ENCODE measurements around the gene PARVG. TPM values are rescaled to one million over a fixed set of nuclear protein-coding genes. Genes with fewer than 3 reads are reported as not detected.

PARVG gene
- total and polyA plus RNA-seq, 9 donors = 2.9 to 14.1 (median 4.1) TPM

DNA sequence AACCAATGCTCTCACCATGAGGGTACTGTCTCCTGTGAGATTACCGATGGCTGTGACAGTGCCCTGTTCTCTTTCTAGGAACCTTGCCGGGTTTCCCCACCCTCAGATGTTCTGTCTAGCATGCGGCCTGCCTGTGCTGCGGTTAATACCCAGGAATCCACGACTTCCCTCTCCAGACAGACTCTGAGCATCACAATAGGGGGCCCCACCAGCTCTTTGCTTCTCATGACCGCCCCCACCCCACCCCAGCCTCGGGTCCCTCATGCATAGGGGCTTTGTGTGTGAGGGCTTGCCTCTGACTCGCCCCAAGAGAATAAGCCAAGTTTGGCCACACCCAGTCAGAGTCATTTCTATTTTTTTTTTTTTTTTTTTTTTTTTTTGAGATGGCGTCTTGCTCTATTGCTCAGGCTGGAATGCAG lies 10.3 kb downstream of the PARVG start:
- H3K9me3 ChIP-seq = no peaks in the 10 kb centered on the region
- intact Hi-C loops (cut with DNase I) = no loop called here
- no peaks in the 10 kb centered on the region for H3K27me3 ChIP-seq
- H3K36me3 ChIP-seq = no peaks in the 10 kb centered on the region
- no peak overlapping the region for H3K4me3 ChIP-seq
- TF ChIP-seq, protein P1, sequence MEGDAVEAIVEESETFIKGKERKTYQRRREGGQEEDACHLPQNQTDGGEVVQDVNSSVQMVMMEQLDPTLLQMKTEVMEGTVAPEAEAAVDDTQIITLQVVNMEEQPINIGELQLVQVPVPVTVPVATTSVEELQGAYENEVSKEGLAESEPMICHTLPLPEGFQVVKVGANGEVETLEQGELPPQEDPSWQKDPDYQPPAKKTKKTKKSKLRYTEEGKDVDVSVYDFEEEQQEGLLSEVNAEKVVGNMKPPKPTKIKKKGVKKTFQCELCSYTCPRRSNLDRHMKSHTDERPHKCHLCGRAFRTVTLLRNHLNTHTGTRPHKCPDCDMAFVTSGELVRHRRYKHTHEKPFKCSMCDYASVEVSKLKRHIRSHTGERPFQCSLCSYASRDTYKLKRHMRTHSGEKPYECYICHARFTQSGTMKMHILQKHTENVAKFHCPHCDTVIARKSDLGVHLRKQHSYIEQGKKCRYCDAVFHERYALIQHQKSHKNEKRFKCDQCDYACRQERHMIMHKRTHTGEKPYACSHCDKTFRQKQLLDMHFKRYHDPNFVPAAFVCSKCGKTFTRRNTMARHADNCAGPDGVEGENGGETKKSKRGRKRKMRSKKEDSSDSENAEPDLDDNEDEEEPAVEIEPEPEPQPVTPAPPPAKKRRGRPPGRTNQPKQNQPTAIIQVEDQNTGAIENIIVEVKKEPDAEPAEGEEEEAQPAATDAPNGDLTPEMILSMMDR (IDR thresholded peaks at IDR 0.05) = no peak
- TF ChIP-seq EP300 (IDR thresholded peaks at IDR 0.05) (no peak), POLR2A (IDR thresholded peaks at IDR 0.05) (no peak)
- no peaks in the 10 kb centered on the region for H3K4me1 ChIP-seq (ENCODE audit: insufficient read depth)
- no peak for DNase-seq
- H3K27ac ChIP-seq = no peak overlapping the region
- WGBS, 3 donors = 78 to 85% (median 82%) methylated on average over 9 of the region's 9 CpGs

DNA sequence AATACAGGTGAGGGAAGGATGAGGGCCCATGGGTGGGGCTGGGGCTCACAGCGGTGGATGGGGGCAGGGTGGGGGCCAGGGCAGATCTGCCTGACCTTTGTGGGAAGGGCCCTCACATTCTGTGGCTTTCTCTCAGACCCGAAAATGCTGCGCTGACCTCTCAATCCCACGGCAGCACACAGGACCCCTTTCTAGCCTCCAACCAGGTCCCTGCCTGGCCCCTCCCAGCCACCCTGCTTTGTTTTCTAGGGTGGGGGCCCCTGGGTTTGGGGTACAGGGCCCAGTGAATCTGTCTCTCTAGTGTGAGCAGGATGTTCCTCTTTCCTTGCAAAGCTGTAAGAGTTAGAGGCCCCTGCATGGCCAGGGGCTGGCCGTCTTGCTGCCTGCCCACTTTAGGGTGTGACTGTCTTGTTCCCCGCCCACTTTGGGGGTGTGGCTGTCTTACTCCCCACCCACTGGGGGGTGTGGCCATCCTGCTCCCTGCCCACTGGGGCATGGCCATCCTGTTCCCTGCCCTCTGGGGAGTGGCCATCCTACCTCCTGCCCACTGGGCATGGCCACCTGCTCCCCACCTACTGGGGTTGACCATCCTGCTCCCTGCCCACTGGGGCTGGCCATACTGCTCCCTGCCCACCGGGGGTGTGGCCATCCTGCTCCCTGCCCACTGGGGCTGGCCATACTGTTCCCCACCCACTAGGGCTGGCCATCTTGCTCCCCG lies 11.5 kb downstream of the PARVG start:
- no peaks in the 10 kb centered on the region for H3K9me3 ChIP-seq
- H3K27ac ChIP-seq = no peak overlapping the region
- intact Hi-C loops (cut with DNase I) = no loop called here
- no peaks in the 10 kb centered on the region for H3K4me1 ChIP-seq (ENCODE audit: insufficient read depth)
- TF ChIP-seq, protein P1 (IDR thresholded peaks at IDR 0.05) = no peak
- no peak for TF ChIP-seq EP300 (IDR thresholded peaks at IDR 0.05)
- no peak for TF ChIP-seq POLR2A (IDR thresholded peaks at IDR 0.05)
- WGBS, 3 donors = 80 to 90% (median 83%) methylated on average over 8 of the region's 8 CpGs
- H3K36me3 ChIP-seq = no peaks in the 10 kb centered on the region
- DNase-seq = peak in 1 of 5 donors; percentile 18
- no peak overlapping the region for H3K4me3 ChIP-seq
- no peaks in the 10 kb centered on the region for H3K27me3 ChIP-seq

DNA sequence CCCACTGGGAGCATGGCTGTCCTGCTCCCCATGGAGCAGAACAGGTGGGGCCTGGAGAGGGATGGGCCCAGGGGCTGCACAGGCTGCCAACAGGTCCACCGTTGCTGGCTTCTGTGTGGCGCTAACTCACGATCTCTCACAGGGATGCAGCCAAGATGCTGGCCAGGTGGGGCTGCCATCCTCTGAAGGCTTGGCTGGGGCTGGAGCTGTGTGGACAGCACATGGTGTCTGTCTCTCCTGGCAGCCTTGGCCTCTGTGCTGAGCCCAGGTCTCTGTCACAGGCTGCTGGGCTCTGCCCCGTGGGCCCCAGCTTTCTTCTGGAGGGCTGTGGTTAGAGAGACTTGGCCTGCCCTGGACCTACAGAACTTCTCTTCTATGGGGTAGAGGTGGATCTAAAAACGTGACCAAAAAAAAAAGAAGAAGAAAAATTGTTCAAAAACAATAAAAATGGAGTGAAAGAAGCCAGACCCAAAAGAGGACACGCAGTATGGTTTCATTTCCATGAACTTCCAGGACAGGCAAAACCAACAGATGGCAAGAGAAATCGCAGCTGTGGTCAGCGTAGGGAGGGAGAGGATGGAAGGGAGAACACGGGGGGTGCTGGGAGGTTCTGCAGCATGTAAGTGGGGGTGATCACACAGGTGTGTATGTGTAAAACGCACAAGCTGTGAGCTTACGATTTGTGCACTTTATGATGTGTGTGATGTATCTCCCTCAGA lies 12.2 kb downstream of the PARVG start:
- Histone ChIP-seq H3K36me3 (no peaks in the 10 kb centered on the region), H3K4me1 (ENCODE audit: insufficient read depth) (no peaks in the 10 kb centered on the region), H3K9me3 (no peaks in the 10 kb centered on the region), H3K27me3 (no peaks in the 10 kb centered on the region), H3K4me3 (no peak overlapping the region), H3K27ac (no peak overlapping the region)
- TF ChIP-seq EP300 (IDR thresholded peaks at IDR 0.05) (no peak), POLR2A (IDR thresholded peaks at IDR 0.05) (no peak)
- TF ChIP-seq, protein P1 (IDR thresholded peaks at IDR 0.05) = no peak
- intact Hi-C loops (cut with DNase I) = no loop called here
- WGBS, 3 donors = 27 to 34% (median 30%) methylated on average over 8 to 11 of the region's 11 CpGs
- DNase-seq = peak in 1 of 5 donors; percentile 2

DNA sequence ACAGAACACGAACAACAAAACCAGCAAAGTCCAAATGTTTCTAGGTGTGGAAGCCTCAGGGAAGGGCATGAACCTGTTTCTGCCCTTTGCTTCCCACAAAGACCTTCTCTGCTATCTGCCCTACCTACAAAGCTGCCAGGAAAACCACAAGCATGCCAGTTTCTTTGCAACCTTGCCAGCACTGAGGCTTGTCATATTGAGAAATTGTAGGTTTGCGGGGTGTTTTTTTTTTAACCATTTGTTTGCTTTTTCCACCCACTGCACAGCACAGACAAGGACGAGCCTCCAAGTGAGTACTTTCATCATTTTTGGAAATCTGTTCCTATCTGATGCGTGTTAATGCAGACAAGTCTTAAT lies 12.8 kb downstream of the PARVG start:
- Histone ChIP-seq H3K36me3 (no peaks in the 10 kb centered on the region), H3K27ac (no peak overlapping the region), H3K27me3 (no peaks in the 10 kb centered on the region), H3K4me3 (no peak overlapping the region), H3K4me1 (ENCODE audit: insufficient read depth) (no peaks in the 10 kb centered on the region), H3K9me3 (no peaks in the 10 kb centered on the region)
- WGBS, 3 donors = 44 to 58% (median 44%) methylated on average over 4 of the region's 4 CpGs
- intact Hi-C loops (cut with DNase I) = no loop called here
- no peak for DNase-seq
- TF ChIP-seq, protein P1 (IDR thresholded peaks at IDR 0.05) = no peak
- TF ChIP-seq POLR2A (IDR thresholded peaks at IDR 0.05) (no peak), EP300 (IDR thresholded peaks at IDR 0.05) (no peak)
